HepG2 (cell line): ENCODE results near the gene LPO.

Source experiments
- KDM1A ChIP-seq: IDR thresholded peaks from 2 replicates; pipeline ENCODE4 v1.6.1; 2016; ENCODE audit warnings: missing compliant biosample characterization
- SMARCC2 ChIP-seq: fragments of 450-650 bp; IDR thresholded peaks from 2 replicates; pipeline ENCODE4 v1.6.1; 2017; ENCODE audit warnings: antibody characterized with exemption, mild to moderate bottlenecking
- ZBTB8A ChIP-seq: sonication (generic); formaldehyde crosslinking; IDR thresholded peaks from 2 replicates; pipeline ENCODE4 v1.4.0; 2020; ENCODE audit warnings: mild to moderate bottlenecking, low read depth, missing genetic modification reagents, borderline replicate concordance
- ZNF225 ChIP-seq: sonication (generic); formaldehyde crosslinking; IDR thresholded peaks from 2 replicates; pipeline ENCODE4 v1.4.0; 2020; ENCODE audit warnings: mild to moderate bottlenecking, missing genetic modification reagents
- TF ChIP-seq, protein P1 (sequence below): IDR thresholded peaks from 2 replicates; pipeline ENCODE4 v1.6.1; 2016; ENCODE audit warnings: mild to moderate bottlenecking

DNA sequence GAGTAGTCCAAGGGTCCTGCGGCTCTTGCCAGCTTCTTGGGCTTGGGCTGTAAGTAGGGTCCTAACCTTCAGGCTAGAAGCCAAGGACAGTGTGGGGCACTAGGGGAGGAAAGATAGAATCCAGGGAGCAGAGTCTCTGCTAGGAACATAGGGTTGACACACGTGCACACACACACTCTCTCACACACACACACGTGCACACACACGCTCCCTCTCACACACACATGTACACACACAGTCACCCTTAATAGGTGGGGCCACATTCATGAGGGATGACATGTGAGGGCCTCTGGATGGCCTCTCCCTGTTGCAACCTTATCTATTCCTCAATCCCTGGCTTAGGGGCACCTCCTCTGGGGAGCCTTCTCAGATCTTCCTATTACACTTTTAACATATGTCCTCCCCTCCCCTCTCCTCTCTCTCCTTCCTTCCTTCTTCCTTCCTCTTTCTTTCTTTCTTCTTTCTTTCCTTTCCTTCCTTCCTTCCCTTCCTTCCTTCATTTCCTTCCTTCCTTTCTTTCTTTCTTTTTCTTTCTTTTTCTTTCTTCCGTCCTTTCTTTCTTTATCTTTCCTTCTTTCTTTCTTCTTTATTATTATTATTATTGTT is 42.8 kb upstream of the LPO start:
- TF ChIP-seq, protein P1, sequence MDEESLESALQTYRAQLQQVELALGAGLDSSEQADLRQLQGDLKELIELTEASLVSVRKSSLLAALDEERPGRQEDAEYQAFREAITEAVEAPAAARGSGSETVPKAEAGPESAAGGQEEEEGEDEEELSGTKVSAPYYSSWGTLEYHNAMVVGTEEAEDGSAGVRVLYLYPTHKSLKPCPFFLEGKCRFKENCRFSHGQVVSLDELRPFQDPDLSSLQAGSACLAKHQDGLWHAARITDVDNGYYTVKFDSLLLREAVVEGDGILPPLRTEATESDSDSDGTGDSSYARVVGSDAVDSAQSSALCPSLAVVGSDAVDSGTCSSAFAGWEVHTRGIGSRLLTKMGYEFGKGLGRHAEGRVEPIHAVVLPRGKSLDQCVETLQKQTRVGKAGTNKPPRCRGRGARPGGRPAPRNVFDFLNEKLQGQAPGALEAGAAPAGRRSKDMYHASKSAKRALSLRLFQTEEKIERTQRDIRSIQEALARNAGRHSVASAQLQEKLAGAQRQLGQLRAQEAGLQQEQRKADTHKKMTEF (CRISPR knock-in tag) = no peak
- TF ChIP-seq ZBTB8A = no peak
- no peak for TF ChIP-seq KDM1A (CRISPR knock-in tag)
- TF ChIP-seq SMARCC2 = no peak
- no peak for TF ChIP-seq ZNF225 (CRISPR knock-in tag)
